Measurements from ENCODE around the gene CC2D1A.

The CC2D1A gene

DNA sequence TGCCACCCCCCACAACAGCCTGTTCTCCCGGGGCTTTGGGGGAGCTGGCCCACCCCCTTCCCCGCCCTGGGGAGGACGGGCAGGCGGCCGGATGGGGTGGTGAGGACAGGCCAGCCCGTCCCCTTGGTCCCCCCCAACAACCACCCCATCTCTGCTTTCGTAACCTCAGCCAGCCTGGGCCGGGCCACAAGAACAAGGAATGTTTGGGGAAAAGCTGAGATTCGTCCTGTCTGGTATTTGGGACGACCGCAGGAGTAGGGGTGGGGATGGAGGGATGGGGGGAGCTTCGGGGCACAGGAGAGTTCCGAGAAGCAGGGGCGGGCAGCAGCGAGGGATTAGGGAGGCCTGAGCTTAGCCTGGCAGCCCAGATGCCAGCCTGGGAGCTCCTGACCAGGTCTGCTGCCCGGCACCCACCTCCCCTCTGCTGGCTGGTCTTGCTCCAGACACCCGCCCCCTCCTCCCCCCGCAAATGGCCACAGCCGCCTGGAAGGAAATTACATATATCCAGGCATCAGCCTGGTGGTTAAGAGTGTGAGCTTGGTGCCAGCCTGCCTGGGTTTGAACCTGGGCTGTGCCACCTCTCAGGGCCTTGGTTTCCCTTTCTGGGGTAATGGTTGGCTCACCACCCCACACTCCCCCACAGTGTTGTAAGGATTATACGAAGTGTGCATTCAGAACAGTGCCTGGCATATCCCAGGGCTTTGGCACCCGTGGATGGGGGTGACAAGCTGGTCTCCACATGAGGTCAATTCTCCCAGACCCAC lies 32.5 kb downstream of the CC2D1A start, which contains the start of gene PODNL1:
Gene PODNL1 (minus strand): TSS at position 117 of the 764 bp plus-strand sequence. CDS start 236 bp downstream, outside the sequence.
- H3K36me3 ChIP-seq (ENCODE audit: control insufficient read depth in 1 of 2, insufficient read depth in 2 of 2, low read depth in 1 of 2, low read length in 2 of 2): no peaks in the 10 kb centered on the region
- H2AK5ac ChIP-seq (ENCODE audit: low read length, severe bottlenecking): no peak within 1 kb of the TSS
- no peak within 1 kb of the TSS for H3K27ac ChIP-seq (ENCODE audit: low read length, poor library complexity, severe bottlenecking)
- H3K4me2 ChIP-seq (ENCODE audit: low read length, poor library complexity, severe bottlenecking): no peak within 1 kb of the TSS
- 72% methylated on average over 14 of the region's 21 CpGs for WGBS
- peak within 1 kb of the TSS; percentile 3 for H4K8ac ChIP-seq (ENCODE audit: low read length)
- H2BK15ac ChIP-seq (ENCODE audit: low read depth, poor library complexity, severe bottlenecking): peak within 1 kb of the TSS; percentile 19
- H3K9me3 ChIP-seq (ENCODE audit: control insufficient read depth, low read length): peaks cover 6% of the 10 kb centered on the region
- H3K23ac ChIP-seq (ENCODE audit: low read length in 2 of 2): no peak within 1 kb of the TSS
- H2AFZ ChIP-seq (ENCODE audit: low read depth, low read length): peak within 1 kb of the TSS; percentile 15
- H3K27me3 ChIP-seq (ENCODE audit: control insufficient read depth in 1 of 2, insufficient read depth in 1 of 2, low read length in 2 of 2): peaks cover 4 to 39% of the 10 kb centered on the region in 2 experiments
- peaks cover 16% of the 10 kb centered on the region for H3K4me1 ChIP-seq (ENCODE audit: control insufficient read depth, insufficient read depth, low read depth, low read length)
- H2BK120ac ChIP-seq (ENCODE audit: low read depth, low read length): no peak within 1 kb of the TSS
- no peak within 1 kb of the TSS for H3K18ac ChIP-seq (ENCODE audit: low read depth in 1 of 2, low read length in 2 of 2)
- H4K91ac ChIP-seq (ENCODE audit: low read length): peak within 1 kb of the TSS; percentile 3
- peak; percentile 22 for DNase-seq
- H3K9ac ChIP-seq (ENCODE audit: low read length): peak within 1 kb of the TSS; percentile 36
- no peak within 1 kb of the TSS for H3K14ac ChIP-seq (ENCODE audit: low read length in 2 of 2)
- no peak within 1 kb of the TSS for H3K4ac ChIP-seq (ENCODE audit: low read depth in 1 of 2, low read length in 2 of 2)
- H2BK12ac ChIP-seq (ENCODE audit: low read length in 2 of 2): peak within 1 kb of the TSS in 1 of 2 experiments; percentile 12
- H3K79me1 ChIP-seq (replicated peaks; ENCODE audit: low read length, poor library complexity, severe bottlenecking): no peaks in the 10 kb centered on the region
- H3K4me3 ChIP-seq (ENCODE audit: insufficient read depth in 1 of 2, low read depth in 1 of 2, low read length in 2 of 2): peak within 1 kb of the TSS in 1 of 2 experiments; percentile 23
- no peak within 1 kb of the TSS for H2BK5ac ChIP-seq (ENCODE audit: low read depth, low read length, poor library complexity, severe bottlenecking)

DNA sequence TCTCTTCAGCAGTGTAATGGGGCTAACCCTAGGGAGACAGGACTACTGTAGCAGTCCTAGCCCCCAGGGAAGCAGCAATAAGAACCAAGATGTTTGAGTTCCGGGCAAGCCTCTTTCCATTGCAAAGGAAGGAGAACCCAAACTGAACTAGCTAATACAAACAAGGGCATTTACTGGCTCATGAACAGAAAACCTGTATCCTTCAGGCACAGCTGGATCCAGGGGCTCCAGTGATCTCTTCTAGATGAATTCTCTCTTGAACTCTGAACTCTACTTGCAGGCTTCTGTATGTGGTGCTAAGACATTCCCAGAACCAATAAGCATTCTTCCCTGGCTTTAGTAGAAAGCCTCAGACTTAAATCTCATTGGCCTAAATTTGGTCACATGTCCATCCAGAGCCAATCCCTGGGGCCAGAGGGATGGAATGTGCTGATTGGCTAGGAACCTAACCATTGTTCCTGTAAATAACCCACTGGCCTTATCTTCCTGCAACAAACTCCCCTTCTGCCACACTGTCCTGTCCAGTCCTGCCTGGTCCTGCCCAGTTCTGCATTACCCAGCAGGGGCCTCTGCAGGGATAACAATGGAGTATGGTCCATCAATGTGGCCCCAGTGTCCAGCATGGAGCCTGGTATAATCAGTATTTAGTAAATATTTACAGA lies 36.2 kb downstream of the CC2D1A start:
- peaks cover 6% of the 10 kb centered on the region for H3K9me3 ChIP-seq (ENCODE audit: control insufficient read depth, low read length)
- H2BK5ac ChIP-seq (ENCODE audit: low read depth, low read length, poor library complexity, severe bottlenecking): no peak overlapping the region
- H3K27me3 ChIP-seq (ENCODE audit: control insufficient read depth in 1 of 2, insufficient read depth in 1 of 2, low read length in 2 of 2): peaks cover 4 to 18% of the 10 kb centered on the region in 2 experiments
- H3K23ac ChIP-seq (ENCODE audit: low read length in 2 of 2): no peak overlapping the region
- H2BK12ac ChIP-seq (ENCODE audit: low read length in 2 of 2): no peak overlapping the region
- H3K4me1 ChIP-seq (ENCODE audit: control insufficient read depth, insufficient read depth, low read depth, low read length): peaks cover 12% of the 10 kb centered on the region
- H3K4ac ChIP-seq (ENCODE audit: low read depth in 1 of 2, low read length in 2 of 2): no peak overlapping the region
- WGBS: 95% methylated on average over 1 of the region's 1 CpG
- H3K18ac ChIP-seq (ENCODE audit: low read depth in 1 of 2, low read length in 2 of 2): no peak overlapping the region
- H3K14ac ChIP-seq (ENCODE audit: low read length in 2 of 2): no peak overlapping the region
- no peak overlapping the region for H2BK15ac ChIP-seq (ENCODE audit: low read depth, poor library complexity, severe bottlenecking)
- H3K79me1 ChIP-seq (replicated peaks; ENCODE audit: low read length, poor library complexity, severe bottlenecking): no peaks in the 10 kb centered on the region
- H3K27ac ChIP-seq (ENCODE audit: low read length, poor library complexity, severe bottlenecking): no peak overlapping the region
- no peak overlapping the region for H3K9ac ChIP-seq (ENCODE audit: low read length)
- H2BK120ac ChIP-seq (ENCODE audit: low read depth, low read length): no peak overlapping the region
- H2AK5ac ChIP-seq (ENCODE audit: low read length, severe bottlenecking): no peak overlapping the region
- no peak overlapping the region for H4K8ac ChIP-seq (ENCODE audit: low read length)
- H3K4me2 ChIP-seq (ENCODE audit: low read length, poor library complexity, severe bottlenecking): no peak overlapping the region
- no peak overlapping the region for H2AFZ ChIP-seq (ENCODE audit: low read depth, low read length)
- no peak overlapping the region for H3K4me3 ChIP-seq (ENCODE audit: insufficient read depth in 1 of 2, low read depth in 1 of 2, low read length in 2 of 2)
- H4K91ac ChIP-seq (ENCODE audit: low read length): no peak overlapping the region
- DNase-seq: no peak
- no peaks in the 10 kb centered on the region for H3K36me3 ChIP-seq (ENCODE audit: control insufficient read depth in 1 of 2, insufficient read depth in 2 of 2, low read depth in 1 of 2, low read length in 2 of 2)

DNA sequence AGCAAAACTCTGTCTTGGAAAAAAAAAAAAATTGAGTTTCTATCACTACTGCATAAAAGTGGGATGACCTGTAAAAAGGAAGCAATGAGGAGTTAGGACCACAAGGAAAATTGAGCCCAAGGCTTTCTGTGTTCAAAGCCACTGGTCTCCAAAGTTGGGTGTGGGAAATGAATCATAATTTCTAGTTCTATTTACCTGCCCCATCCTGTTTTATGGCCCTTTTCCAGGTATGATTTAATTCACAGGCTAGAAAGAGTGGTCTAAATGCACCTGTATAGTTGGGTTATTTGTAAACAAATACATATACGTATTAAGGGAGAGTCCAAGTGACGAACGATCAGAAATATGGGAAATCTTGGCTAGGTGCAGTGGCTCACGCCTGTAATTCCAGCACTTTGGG lies 40.4 kb downstream of the CC2D1A start:
- Histone ChIP-seq H2AFZ (ENCODE audit: low read depth, low read length) (no peak overlapping the region), H4K8ac (ENCODE audit: low read length) (no peak overlapping the region), H2BK12ac (ENCODE audit: low read length in 2 of 2) (no peak overlapping the region), H2BK15ac (ENCODE audit: low read depth, poor library complexity, severe bottlenecking) (no peak overlapping the region), H3K9me3 (ENCODE audit: control insufficient read depth, low read length) (peaks cover 6% of the 10 kb centered on the region), H2AK5ac (ENCODE audit: low read length, severe bottlenecking) (no peak overlapping the region), H2BK5ac (ENCODE audit: low read depth, low read length, poor library complexity, severe bottlenecking) (no peak overlapping the region), H4K91ac (ENCODE audit: low read length) (no peak overlapping the region), H3K18ac (ENCODE audit: low read depth in 1 of 2, low read length in 2 of 2) (no peak overlapping the region), H3K14ac (ENCODE audit: low read length in 2 of 2) (no peak overlapping the region), H3K4ac (ENCODE audit: low read depth in 1 of 2, low read length in 2 of 2) (no peak overlapping the region), H3K4me3 (ENCODE audit: insufficient read depth in 1 of 2, low read depth in 1 of 2, low read length in 2 of 2) (no peak overlapping the region), H3K9ac (ENCODE audit: low read length) (no peak overlapping the region), H3K4me1 (ENCODE audit: control insufficient read depth, insufficient read depth, low read depth, low read length) (peaks cover 1% of the 10 kb centered on the region), H3K27me3 (ENCODE audit: control insufficient read depth in 1 of 2, insufficient read depth in 1 of 2, low read length in 2 of 2) (peaks cover 0 to 5% of the 10 kb centered on the region in 2 experiments), H3K79me1 (replicated peaks; ENCODE audit: low read length, poor library complexity, severe bottlenecking) (no peaks in the 10 kb centered on the region), H3K27ac (ENCODE audit: low read length, poor library complexity, severe bottlenecking) (no peak overlapping the region), H3K36me3 (ENCODE audit: control insufficient read depth in 1 of 2, insufficient read depth in 2 of 2, low read depth in 1 of 2, low read length in 2 of 2) (no peaks in the 10 kb centered on the region), H3K23ac (ENCODE audit: low read length in 2 of 2) (no peak overlapping the region), H3K4me2 (ENCODE audit: low read length, poor library complexity, severe bottlenecking) (no peak overlapping the region), H2BK120ac (ENCODE audit: low read depth, low read length) (no peak overlapping the region)
- 97% methylated on average over 4 of the region's 4 CpGs for WGBS
- no peak for DNase-seq

- H3K27me3 ChIP-seq (ENCODE audit: control insufficient read depth in 1 of 2, insufficient read depth in 1 of 2, low read length in 2 of 2): no peaks in the 10 kb centered on the region
- no peak overlapping the region for H3K14ac ChIP-seq (ENCODE audit: low read length in 2 of 2)
- H4K91ac ChIP-seq (ENCODE audit: low read length): no peak overlapping the region
- no peak overlapping the region for H2BK5ac ChIP-seq (ENCODE audit: low read depth, low read length, poor library complexity, severe bottlenecking)
- H3K79me1 ChIP-seq (replicated peaks; ENCODE audit: low read length, poor library complexity, severe bottlenecking): peaks cover 19% of the 10 kb centered on the region
- peaks cover 16% of the 10 kb centered on the region for H3K4me1 ChIP-seq (ENCODE audit: control insufficient read depth, insufficient read depth, low read depth, low read length)
- no peak overlapping the region for H3K9ac ChIP-seq (ENCODE audit: low read length)
- no peak overlapping the region for H3K18ac ChIP-seq (ENCODE audit: low read depth in 1 of 2, low read length in 2 of 2)
- no peak overlapping the region for H3K4ac ChIP-seq (ENCODE audit: low read depth in 1 of 2, low read length in 2 of 2)
- H3K23ac ChIP-seq (ENCODE audit: low read length in 2 of 2): no peak overlapping the region
- H2BK15ac ChIP-seq (ENCODE audit: low read depth, poor library complexity, severe bottlenecking): no peak overlapping the region
- no peak overlapping the region for H3K4me3 ChIP-seq (ENCODE audit: insufficient read depth in 1 of 2, low read depth in 1 of 2, low read length in 2 of 2)
- H3K9me3 ChIP-seq (ENCODE audit: control insufficient read depth, low read length): no peaks in the 10 kb centered on the region
- no peak overlapping the region for H4K8ac ChIP-seq (ENCODE audit: low read length)
- WGBS: 80% methylated on average over 1 of the region's 2 CpGs
- H2BK120ac ChIP-seq (ENCODE audit: low read depth, low read length): no peak overlapping the region
- no peak overlapping the region for H3K27ac ChIP-seq (ENCODE audit: low read length, poor library complexity, severe bottlenecking)
- peaks cover 14 to 20% of the 10 kb centered on the region in 2 experiments for H3K36me3 ChIP-seq (ENCODE audit: control insufficient read depth in 1 of 2, insufficient read depth in 2 of 2, low read depth in 1 of 2, low read length in 2 of 2)
- no peak overlapping the region for H2BK12ac ChIP-seq (ENCODE audit: low read length in 2 of 2)
- H3K4me2 ChIP-seq (ENCODE audit: low read length, poor library complexity, severe bottlenecking): no peak overlapping the region
- DNase-seq: no peak
- H2AFZ ChIP-seq (ENCODE audit: low read depth, low read length): no peak overlapping the region
- no peak overlapping the region for H2AK5ac ChIP-seq (ENCODE audit: low read length, severe bottlenecking)
These were observed 45.0 kb downstream of the CC2D1A start for GRCh38 chr19:13951043-13951442.

All from mesenchymal stem cell (in vitro differentiated cells and primary cell).